ENCODE data around the gene GPR150. TPM values are rescaled to one million over a fixed set of nuclear protein-coding genes. Genes with fewer than 3 reads are reported as not detected.

The GPR150 gene
- total RNA-seq, 2 experiments from 2014 or later, result 0.64 to 0.94 TPM

DNA sequence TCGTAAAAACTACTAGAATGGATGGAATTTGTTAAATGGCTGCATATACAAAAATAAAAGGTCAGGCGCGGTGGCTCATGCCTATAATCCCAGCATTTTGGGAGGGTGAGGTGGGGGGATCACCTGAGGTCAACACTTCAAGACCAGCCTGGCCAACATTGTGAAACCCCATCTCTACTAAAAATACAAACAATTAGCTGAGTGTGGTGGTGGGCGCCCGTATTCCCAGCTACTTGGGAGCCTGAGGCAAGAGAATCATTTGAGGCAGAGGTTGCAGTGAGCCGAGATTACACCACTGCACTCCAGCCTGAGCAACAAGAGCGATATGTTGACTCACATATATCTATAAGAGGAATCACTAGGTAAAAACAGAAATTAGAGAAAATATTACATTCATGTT, 9.3 kb upstream of the GPR150 start:
- no peaks in the 10 kb centered on the region for H3K27me3 Mint-ChIP-seq (ENCODE audit: low read depth)
- DNase-seq, result no peak
- peaks cover 8% of the 10 kb centered on the region for H3K4me1 Mint-ChIP-seq (ENCODE audit: low read depth)
- H3K4me3 Mint-ChIP-seq, result no peak overlapping the region
- H3K27ac Mint-ChIP-seq, result no peak overlapping the region
- H3K36me3 Mint-ChIP-seq (ENCODE audit: low read depth), result peaks cover 17% of the 10 kb centered on the region
- peaks cover 11% of the 10 kb centered on the region for H3K9me3 Mint-ChIP-seq
- intact Hi-C loops (cut with micrococcal nuclease), result no loop called here
- CTCF ChIA-PET, result no interaction called here

DNA sequence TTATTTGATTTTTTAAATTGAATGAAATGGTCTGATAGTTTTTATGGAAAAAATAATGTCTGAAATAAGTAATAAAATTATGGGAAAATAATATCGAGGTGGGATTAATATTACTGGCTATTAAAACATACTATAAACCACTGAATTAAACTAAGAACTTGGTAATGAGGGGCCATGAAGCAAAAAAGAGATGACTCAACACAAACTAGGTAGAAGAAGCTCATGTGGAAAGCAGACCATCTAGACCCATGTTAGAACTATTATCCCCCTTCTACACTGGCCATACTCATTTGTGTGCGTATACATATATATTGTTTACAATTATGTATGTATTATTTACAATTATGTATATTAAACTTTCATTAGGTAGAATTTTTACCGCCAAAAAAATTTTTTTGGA, 8.5 kb upstream of the GPR150 start:
- H3K4me3 Mint-ChIP-seq, result no peak overlapping the region
- H3K4me1 Mint-ChIP-seq (ENCODE audit: low read depth), result peaks cover 10% of the 10 kb centered on the region
- no peak for DNase-seq
- H3K27me3 Mint-ChIP-seq (ENCODE audit: low read depth), result no peaks in the 10 kb centered on the region
- CTCF ChIA-PET, result no interaction called here
- no peak overlapping the region for H3K27ac Mint-ChIP-seq
- H3K36me3 Mint-ChIP-seq (ENCODE audit: low read depth), result peaks cover 17% of the 10 kb centered on the region
- intact Hi-C loops (cut with micrococcal nuclease), result no loop called here
- peaks cover 11% of the 10 kb centered on the region for H3K9me3 Mint-ChIP-seq

DNA sequence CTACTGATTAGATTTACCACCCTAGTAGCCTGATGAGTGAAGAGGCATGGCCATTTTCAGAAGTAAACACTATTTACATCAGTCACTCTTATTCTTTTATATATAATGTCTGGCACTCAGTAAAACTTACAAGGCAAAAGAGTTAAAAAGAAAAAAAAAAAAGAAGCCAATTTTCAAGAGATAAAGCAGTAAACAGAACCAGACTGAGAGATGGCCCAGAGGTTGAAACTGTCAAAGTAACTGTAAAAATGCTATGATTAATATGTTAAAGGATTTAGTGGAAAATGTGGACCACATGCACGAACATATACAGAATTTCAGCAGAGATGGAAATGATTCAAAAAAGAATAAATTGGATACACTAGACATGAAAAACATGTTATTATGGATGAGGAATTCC, 6.4 kb upstream of the GPR150 start:
- no peak overlapping the region for H3K4me3 Mint-ChIP-seq
- H3K4me1 Mint-ChIP-seq (ENCODE audit: low read depth), result peaks cover 13% of the 10 kb centered on the region
- no peak overlapping the region for H3K27ac Mint-ChIP-seq
- CTCF ChIA-PET, result no interaction called here
- no peaks in the 10 kb centered on the region for H3K27me3 Mint-ChIP-seq (ENCODE audit: low read depth)
- H3K36me3 Mint-ChIP-seq (ENCODE audit: low read depth), result peaks cover 17% of the 10 kb centered on the region
- intact Hi-C loops (cut with micrococcal nuclease), result no loop called here
- no peak for DNase-seq
- peaks cover 11% of the 10 kb centered on the region for H3K9me3 Mint-ChIP-seq

DNA sequence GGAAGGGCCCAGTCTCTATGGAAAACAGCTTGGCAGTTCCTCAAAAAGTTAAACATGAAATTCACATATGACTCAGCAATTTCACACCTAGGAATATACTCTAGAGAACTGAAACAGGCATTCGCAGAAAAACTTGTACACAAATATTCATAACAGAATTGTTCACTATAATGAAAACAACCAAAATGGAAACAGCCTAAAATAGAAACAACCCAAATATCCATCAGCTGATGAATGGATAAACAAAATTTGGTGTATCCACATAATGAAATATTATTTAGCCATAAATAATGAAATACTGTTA, 4.8 kb upstream of the GPR150 start:
- Mint-ChIP-seq H3K9me3 (peaks cover 11% of the 10 kb centered on the region), H3K27ac (no peak overlapping the region), H3K4me3 (no peak overlapping the region), H3K36me3 (ENCODE audit: low read depth) (peaks cover 17% of the 10 kb centered on the region), H3K4me1 (ENCODE audit: low read depth) (peaks cover 27% of the 10 kb centered on the region), H3K27me3 (ENCODE audit: low read depth) (no peaks in the 10 kb centered on the region)
- CTCF ChIA-PET, result no interaction called here
- intact Hi-C loops (cut with micrococcal nuclease), result loop anchor here (1.0 kb wide), 1 partner anchor 24 kb away; no protein-coding TSS in a partner anchor
- no peak for DNase-seq

DNA sequence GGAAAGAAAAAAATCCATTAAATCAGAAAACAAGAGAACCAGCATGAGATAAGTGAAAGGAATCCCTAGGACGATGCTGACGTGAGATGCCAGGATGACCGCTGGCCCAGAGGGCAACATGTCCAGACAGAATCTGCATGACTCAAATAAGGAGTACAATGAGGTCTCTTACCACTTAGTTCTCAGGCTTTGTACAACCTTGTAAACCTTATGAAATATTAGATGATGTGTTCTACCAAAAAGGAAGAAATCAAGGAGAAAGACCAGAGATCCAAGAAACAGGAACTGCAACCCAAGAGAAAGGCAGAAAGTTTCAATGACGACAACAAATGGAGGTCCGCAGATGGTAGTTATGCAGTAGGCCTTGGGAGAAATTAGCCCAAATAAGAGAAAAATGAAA, 2.8 kb upstream of the GPR150 start:
- no peak for DNase-seq
- peaks cover 33% of the 10 kb centered on the region for H3K4me1 Mint-ChIP-seq (ENCODE audit: low read depth)
- intact Hi-C loops (cut with micrococcal nuclease), result no loop called here
- CTCF ChIA-PET, result no interaction called here
- no peak overlapping the region for H3K4me3 Mint-ChIP-seq
- H3K27ac Mint-ChIP-seq, result no peak overlapping the region
- peaks cover 15% of the 10 kb centered on the region for H3K36me3 Mint-ChIP-seq (ENCODE audit: low read depth)
- no peaks in the 10 kb centered on the region for H3K27me3 Mint-ChIP-seq (ENCODE audit: low read depth)
- peaks cover 11% of the 10 kb centered on the region for H3K9me3 Mint-ChIP-seq

DNA sequence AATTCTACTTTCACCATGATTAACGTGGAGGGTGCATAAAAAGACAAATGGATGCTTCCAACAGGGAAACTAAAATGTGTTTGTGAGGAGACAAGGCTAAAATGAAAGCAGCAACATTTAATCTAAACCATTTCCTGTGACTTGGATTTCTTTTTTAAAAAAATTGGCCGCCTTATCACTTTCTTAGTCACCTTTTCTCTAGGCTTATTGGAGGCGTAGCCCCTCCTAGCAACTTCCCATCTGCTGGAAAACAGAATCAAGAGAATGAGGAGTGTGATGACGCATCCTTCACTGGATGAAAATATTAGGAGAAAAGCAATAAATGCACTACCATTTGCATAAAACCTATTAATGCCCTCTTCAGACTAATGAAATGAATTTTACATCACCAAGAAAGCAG, 791 bp upstream of the GPR150 start:
- Mint-ChIP-seq H3K9me3 (no peaks in the 10 kb centered on the region), H3K36me3 (ENCODE audit: low read depth) (peaks cover 1% of the 10 kb centered on the region), H3K27ac (no peak overlapping the region), H3K4me3 (peak overlapping the region; percentile 82), H3K27me3 (ENCODE audit: low read depth) (no peaks in the 10 kb centered on the region), H3K4me1 (ENCODE audit: low read depth) (peaks cover 41% of the 10 kb centered on the region)
- CTCF ChIA-PET, result interaction anchor here (1.6 kb wide), 1 partner anchor 28 kb away, joined by 3 read pairs; the partner anchor contains the start of gene RFESD
- intact Hi-C loops (cut with micrococcal nuclease), result no loop called here
- DNase-seq, result no peak

DNA sequence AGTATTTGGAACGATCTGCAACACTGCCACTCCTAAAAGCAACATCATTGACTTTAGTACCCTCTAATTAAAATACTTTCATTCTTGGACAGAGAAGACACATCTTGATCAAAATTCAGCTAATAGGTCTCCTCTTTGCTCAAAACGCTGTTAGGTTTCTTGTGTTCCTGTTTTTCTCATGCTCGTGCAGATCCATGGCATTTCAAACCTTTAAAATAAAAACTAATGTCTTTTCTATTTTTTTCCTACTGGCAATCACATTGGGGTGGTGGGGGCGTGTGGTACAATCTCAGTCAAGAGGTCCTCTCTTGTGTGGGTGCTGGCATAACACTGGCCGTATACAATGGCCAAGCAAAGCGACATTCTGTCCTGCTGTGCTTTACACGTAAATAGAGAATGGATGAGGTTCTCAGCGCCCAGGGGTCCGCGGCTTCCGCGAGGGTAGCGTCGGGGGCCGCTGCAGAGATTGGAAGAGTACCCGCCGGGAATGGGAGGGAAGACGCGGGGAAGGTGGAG, 315 bp upstream of the GPR150 start:
- H3K27me3 Mint-ChIP-seq (ENCODE audit: low read depth), result no peaks in the 10 kb centered on the region
- CTCF ChIA-PET, result interaction anchor here (1.6 kb wide), 1 partner anchor 27 kb away, joined by 3 read pairs; the partner anchor contains the start of gene RFESD
- H3K27ac Mint-ChIP-seq, result no peak overlapping the region
- H3K4me1 Mint-ChIP-seq (ENCODE audit: low read depth), result peaks cover 41% of the 10 kb centered on the region
- intact Hi-C loops (cut with micrococcal nuclease), result loop anchor here (1.0 to 10.0 kb wide), 3 partner anchors 28 to 335 kb away; partner anchors contain the start of genes ARSK and MCTP1
- no peak for DNase-seq
- peak overlapping the region; percentile 82 for H3K4me3 Mint-ChIP-seq
- no peaks in the 10 kb centered on the region for H3K9me3 Mint-ChIP-seq
- peaks cover 1% of the 10 kb centered on the region for H3K36me3 Mint-ChIP-seq (ENCODE audit: low read depth)

DNA sequence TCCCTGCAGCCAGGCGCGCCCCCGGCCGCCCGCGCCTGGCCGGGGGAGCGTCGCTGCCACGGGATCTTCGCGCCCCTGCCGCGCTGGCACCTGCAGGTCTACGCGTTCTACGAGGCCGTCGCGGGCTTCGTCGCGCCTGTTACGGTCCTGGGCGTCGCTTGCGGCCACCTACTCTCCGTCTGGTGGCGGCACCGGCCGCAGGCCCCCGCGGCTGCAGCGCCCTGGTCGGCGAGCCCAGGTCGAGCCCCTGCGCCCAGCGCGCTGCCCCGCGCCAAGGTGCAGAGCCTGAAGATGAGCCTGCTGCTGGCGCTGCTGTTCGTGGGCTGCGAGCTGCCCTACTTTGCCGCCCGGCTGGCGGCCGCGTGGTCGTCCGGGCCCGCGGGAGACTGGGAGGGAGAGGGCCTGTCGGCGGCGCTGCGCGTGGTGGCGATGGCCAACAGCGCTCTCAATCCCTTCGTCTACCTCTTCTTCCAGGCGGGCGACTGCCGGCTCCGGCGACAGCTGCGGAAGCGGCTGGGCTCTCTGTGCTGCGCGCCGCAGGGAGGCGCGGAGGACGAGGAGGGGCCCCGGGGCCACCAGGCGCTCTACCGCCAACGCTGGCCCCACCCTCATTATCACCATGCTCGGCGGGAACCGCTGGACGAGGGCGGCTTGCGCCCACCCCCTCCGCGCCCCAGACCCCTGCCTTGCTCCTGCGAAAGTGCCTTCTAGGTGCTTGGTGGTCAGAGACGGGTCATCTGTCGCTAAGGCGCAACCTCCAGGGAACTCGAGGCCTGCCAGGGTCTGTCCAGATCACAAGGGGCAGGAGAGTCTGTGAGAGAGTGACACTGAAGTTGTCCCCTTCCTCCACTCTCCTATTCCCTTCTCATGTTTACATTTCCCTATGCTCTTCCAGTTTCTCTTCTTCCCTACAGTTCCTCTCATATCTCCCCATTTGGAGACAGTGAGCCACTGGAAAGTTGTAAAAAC, 1.3 kb downstream of the GPR150 start:
- peak overlapping the region; percentile 58 for H3K27ac Mint-ChIP-seq
- no peaks in the 10 kb centered on the region for H3K9me3 Mint-ChIP-seq
- DNase-seq, result peak; percentile 53
- H3K36me3 Mint-ChIP-seq (ENCODE audit: low read depth), result no peaks in the 10 kb centered on the region
- CTCF ChIA-PET, result interaction anchor here (1.1 to 2.6 kb wide), 2 partner anchors 10 to 249 kb away, joined by 3 to 18 read pairs; no protein-coding TSS in a partner anchor
- no peaks in the 10 kb centered on the region for H3K27me3 Mint-ChIP-seq (ENCODE audit: low read depth)
- peak overlapping the region; percentile 76 for H3K4me3 Mint-ChIP-seq
- peaks cover 31% of the 10 kb centered on the region for H3K4me1 Mint-ChIP-seq (ENCODE audit: low read depth)
- intact Hi-C loops (cut with micrococcal nuclease), result loop anchor here (1.0 to 10.0 kb wide), 3 partner anchors 30 to 336 kb away; partner anchors contain the start of genes ARSK and MCTP1

DNA sequence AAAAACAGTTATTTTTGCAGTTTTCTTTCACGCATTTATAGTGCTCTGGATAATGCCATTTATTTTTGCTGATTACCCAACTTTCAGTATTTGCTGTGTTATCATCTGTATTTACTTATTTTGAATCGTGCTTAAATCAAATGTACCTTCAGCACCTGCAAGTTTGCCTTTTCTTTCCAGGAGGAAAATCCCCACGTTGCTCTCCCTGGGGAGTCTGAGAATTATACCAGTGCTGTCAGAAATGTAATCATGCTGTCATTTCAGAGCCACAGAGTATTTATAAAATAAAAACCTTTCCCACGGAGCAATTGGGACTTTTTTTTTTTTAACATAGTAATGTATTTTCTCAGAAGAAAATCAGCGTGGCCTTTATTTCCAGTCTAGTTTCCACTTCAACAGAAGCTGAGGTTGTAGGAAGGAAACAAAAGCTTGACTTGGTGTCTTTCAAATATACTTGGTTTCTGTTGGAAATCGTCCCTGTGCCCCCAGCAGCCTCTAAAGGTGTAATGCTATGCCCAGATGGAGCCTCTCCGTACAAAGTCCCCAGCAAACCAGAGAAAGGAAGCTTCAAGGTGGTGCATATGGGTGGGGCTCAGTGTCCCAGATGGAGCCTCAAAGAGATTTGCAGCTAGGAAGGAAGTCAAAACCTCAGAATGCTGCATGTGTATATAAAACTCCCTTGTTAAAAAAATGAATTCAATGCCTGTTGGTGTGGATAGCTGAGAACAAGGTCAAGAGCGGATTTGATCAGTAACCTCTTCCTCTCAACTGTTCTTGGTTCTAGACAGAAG, 2.1 kb downstream of the GPR150 start:
- Mint-ChIP-seq H3K4me3 (peak overlapping the region; percentile 76), H3K36me3 (ENCODE audit: low read depth) (no peaks in the 10 kb centered on the region), H3K27me3 (ENCODE audit: low read depth) (no peaks in the 10 kb centered on the region), H3K27ac (peak overlapping the region; percentile 58), H3K9me3 (no peaks in the 10 kb centered on the region), H3K4me1 (ENCODE audit: low read depth) (peaks cover 31% of the 10 kb centered on the region)
- peak; percentile 14 for DNase-seq
- intact Hi-C loops (cut with micrococcal nuclease), result loop anchor here (1.0 to 10.0 kb wide), 2 partner anchors 24 to 337 kb away; partner anchors contain the start of genes MCTP1 and RFESD
- CTCF ChIA-PET, result interaction anchor here (0.5 to 2.6 kb wide), 7 partner anchors 10 to 295 kb away, joined by 3 to 18 read pairs (median 3); partner anchors contain the start of gene RFESD

DNA sequence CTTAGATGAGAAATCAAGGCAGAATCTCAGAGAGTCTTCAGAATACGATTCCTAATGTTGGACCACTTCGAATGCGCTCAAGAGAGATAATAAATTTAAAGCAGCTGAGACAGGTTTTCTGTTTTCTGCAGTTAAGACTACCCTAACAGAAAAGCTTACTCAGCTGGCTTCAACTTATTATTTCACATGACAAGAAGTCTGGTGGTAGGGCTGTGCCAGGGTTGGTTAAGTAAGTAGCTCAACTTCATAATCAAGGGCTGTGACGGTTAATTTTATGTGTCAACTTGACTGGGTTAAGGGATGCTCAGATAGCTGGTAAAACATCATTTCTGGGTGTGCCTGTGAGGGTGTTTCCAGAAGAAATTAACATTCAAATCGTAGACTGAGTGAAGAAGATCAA, 3.8 kb downstream of the GPR150 start:
- intact Hi-C loops (cut with micrococcal nuclease), result loop anchor here (10.0 kb wide), 1 partner anchor 339 kb away; the partner anchor contains the start of gene MCTP1
- no peaks in the 10 kb centered on the region for H3K9me3 Mint-ChIP-seq
- H3K36me3 Mint-ChIP-seq (ENCODE audit: low read depth), result no peaks in the 10 kb centered on the region
- H3K27ac Mint-ChIP-seq, result no peak overlapping the region
- DNase-seq, result no peak
- H3K27me3 Mint-ChIP-seq (ENCODE audit: low read depth), result no peaks in the 10 kb centered on the region
- H3K4me3 Mint-ChIP-seq, result no peak overlapping the region
- CTCF ChIA-PET, result interaction anchor here (0.6 to 2.6 kb wide), 5 partner anchors 8 to 660 kb away, joined by 3 to 18 read pairs (median 4); partner anchors contain the start of genes ARSK and SKIC3
- H3K4me1 Mint-ChIP-seq (ENCODE audit: low read depth), result peaks cover 26% of the 10 kb centered on the region

DNA sequence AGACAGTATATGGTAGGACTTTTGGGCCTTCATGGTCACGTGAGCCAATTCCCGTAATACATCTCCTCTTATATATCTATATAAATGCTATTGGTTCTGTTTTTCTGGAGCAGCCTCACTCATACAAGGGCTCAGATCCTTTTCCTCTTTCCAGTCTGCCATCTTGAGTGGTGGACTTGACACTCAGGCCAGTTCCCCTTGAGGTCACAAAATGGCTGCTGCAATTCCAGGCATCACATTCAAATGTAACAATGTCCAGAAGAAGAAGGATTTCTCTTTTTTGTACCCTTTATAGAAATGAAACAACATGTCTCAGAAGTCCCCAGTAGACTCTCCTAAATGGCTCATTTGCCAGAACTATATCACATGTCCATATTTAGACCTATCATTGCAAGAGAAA, 4.5 kb downstream of the GPR150 start:
- Mint-ChIP-seq H3K27me3 (ENCODE audit: low read depth) (no peaks in the 10 kb centered on the region), H3K4me1 (ENCODE audit: low read depth) (peaks cover 20% of the 10 kb centered on the region), H3K4me3 (no peak overlapping the region), H3K36me3 (ENCODE audit: low read depth) (no peaks in the 10 kb centered on the region), H3K27ac (no peak overlapping the region), H3K9me3 (no peaks in the 10 kb centered on the region)
- no peak for DNase-seq
- intact Hi-C loops (cut with micrococcal nuclease), result loop anchor here (10.0 kb wide), 1 partner anchor 340 kb away; the partner anchor contains the start of gene MCTP1
- CTCF ChIA-PET, result interaction anchor here (0.6 kb wide), 1 partner anchor 660 kb away, joined by 3 read pairs; no protein-coding TSS in a partner anchor

DNA sequence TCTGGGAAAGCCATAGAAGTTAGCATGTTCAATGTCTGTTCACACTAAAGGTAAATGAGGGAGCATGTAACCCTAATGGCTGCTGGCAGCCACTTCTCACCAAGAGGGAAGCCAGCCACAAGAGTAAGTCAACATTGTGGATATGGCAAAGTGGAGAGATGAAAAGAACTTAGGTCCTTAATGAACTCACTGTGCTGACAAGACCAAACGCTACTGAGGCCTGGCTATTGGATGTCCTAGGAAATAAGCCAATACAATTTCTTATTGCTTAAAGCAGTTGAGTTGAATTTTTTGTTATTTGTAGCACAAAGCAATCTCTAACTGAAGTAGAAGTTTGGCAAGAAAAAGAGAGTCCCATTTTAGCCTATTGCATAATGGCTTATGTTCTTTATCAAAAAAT, 6.8 kb downstream of the GPR150 start:
- CTCF ChIA-PET, result no interaction called here
- H3K4me3 Mint-ChIP-seq, result no peak overlapping the region
- peaks cover 18% of the 10 kb centered on the region for H3K4me1 Mint-ChIP-seq (ENCODE audit: low read depth)
- H3K9me3 Mint-ChIP-seq, result no peaks in the 10 kb centered on the region
- intact Hi-C loops (cut with micrococcal nuclease), result loop anchor here (10.0 kb wide), 1 partner anchor 342 kb away; the partner anchor contains the start of gene MCTP1
- no peak for DNase-seq
- no peaks in the 10 kb centered on the region for H3K36me3 Mint-ChIP-seq (ENCODE audit: low read depth)
- no peaks in the 10 kb centered on the region for H3K27me3 Mint-ChIP-seq (ENCODE audit: low read depth)
- H3K27ac Mint-ChIP-seq, result no peak overlapping the region

All from activated naive CD4-positive, alpha-beta T cell treated with anti-CD3 and anti-CD28 coated beads for 36 hours (primary cell).